ENCODE data around the gene SLC22A8. TPM values are rescaled to one million over a fixed set of nuclear protein-coding genes. Genes with fewer than 3 reads are reported as not detected.

The SLC22A8 gene
- total RNA-seq, 1 donor from 2014 or later, result not detected

GRCh38 chr11:63001456-63001855, 14.2 kb downstream of the SLC22A8 start:
- TF ChIP-seq CTCF (IDR thresholded peaks at IDR 0.05), result no peak
- Mint-ChIP-seq H3K9me3 (ENCODE audit: low read depth) (no peaks in the 10 kb centered on the region), H3K4me1 (ENCODE audit: low read depth) (no peaks in the 10 kb centered on the region), H3K4me3 (ENCODE audit: unreplicated experiment) (no peak overlapping the region), H3K27me3 (ENCODE audit: low read depth) (peaks cover 49% of the 10 kb centered on the region), H3K36me3 (ENCODE audit: low read depth) (peaks cover 3% of the 10 kb centered on the region), H3K27ac (ENCODE audit: unreplicated experiment) (no peak overlapping the region)
- DNase-seq (ENCODE audit: low spot score), result no peak

DNA sequence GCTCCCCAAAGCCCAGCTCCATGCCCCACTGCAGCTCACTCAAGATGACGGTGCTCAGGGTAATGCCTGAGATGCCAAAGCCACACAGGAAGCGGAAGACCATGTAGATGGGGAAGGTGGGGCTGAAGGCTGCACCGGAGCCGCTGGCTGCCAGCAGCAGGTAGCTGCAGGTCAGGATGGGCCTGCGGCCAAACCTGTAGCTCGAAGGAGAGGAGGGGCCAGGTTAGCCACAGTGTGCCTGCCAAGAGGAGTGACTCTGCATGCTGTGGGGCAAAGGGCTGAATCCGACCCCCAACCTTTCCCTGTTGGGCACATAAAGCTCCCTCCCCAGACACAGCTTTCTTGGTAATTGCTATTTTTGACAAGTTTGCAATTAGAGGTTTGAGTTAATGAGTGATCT, 16.0 kb downstream of the SLC22A8 start:
- no peak for TF ChIP-seq CTCF (IDR thresholded peaks at IDR 0.05)
- H3K36me3 Mint-ChIP-seq (ENCODE audit: low read depth), result peaks cover 3% of the 10 kb centered on the region
- H3K9me3 Mint-ChIP-seq (ENCODE audit: low read depth), result no peaks in the 10 kb centered on the region
- no peak overlapping the region for H3K27ac Mint-ChIP-seq (ENCODE audit: unreplicated experiment)
- DNase-seq (ENCODE audit: low spot score), result no peak
- peaks cover 49% of the 10 kb centered on the region for H3K27me3 Mint-ChIP-seq (ENCODE audit: low read depth)
- no peak overlapping the region for H3K4me3 Mint-ChIP-seq (ENCODE audit: unreplicated experiment)
- H3K4me1 Mint-ChIP-seq (ENCODE audit: low read depth), result no peaks in the 10 kb centered on the region

- H3K4me1 Mint-ChIP-seq (ENCODE audit: low read depth), result no peaks in the 10 kb centered on the region
- no peak overlapping the region for H3K4me3 Mint-ChIP-seq (ENCODE audit: unreplicated experiment)
- no peak overlapping the region for H3K27ac Mint-ChIP-seq (ENCODE audit: unreplicated experiment)
- TF ChIP-seq CTCF (IDR thresholded peaks at IDR 0.05), result no peak
- peaks cover 45% of the 10 kb centered on the region for H3K27me3 Mint-ChIP-seq (ENCODE audit: low read depth)
- no peaks in the 10 kb centered on the region for H3K36me3 Mint-ChIP-seq (ENCODE audit: low read depth)
- no peaks in the 10 kb centered on the region for H3K9me3 Mint-ChIP-seq (ENCODE audit: low read depth)
- DNase-seq (ENCODE audit: low spot score), result no peak
These were observed 16.5 kb downstream of the SLC22A8 start for GRCh38 chr11:62999156-62999555.

DNA sequence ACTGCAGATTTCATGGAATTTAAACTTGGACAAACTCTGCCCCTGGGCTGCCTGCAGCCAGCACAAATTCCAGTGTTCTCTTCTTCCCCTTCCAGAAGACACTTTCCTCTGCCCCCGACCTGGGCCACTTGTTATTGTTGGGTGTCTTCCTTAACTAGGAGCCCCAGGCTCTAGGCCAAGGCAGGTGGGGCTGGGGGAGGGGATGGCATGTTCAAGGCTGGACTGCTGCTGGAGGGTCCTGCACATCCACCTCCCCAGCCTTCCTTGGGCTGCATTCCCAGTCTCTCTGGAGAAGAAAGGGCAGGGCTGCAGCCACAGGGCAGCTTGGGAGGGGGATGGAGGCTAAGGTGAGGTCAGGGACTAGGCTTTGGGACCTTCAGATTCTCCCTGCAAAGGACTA, 19.4 kb downstream of the SLC22A8 start:
- no peak overlapping the region for H3K27ac Mint-ChIP-seq (ENCODE audit: unreplicated experiment)
- DNase-seq (ENCODE audit: low spot score), result no peak
- H3K4me3 Mint-ChIP-seq (ENCODE audit: unreplicated experiment), result no peak overlapping the region
- no peaks in the 10 kb centered on the region for H3K36me3 Mint-ChIP-seq (ENCODE audit: low read depth)
- peaks cover 51% of the 10 kb centered on the region for H3K27me3 Mint-ChIP-seq (ENCODE audit: low read depth)
- no peak for TF ChIP-seq CTCF (IDR thresholded peaks at IDR 0.05)
- H3K4me1 Mint-ChIP-seq (ENCODE audit: low read depth), result no peaks in the 10 kb centered on the region
- H3K9me3 Mint-ChIP-seq (ENCODE audit: low read depth), result no peaks in the 10 kb centered on the region

GRCh38 chr11:62994775-62995174, 20.9 kb downstream of the SLC22A8 start:
- no peaks in the 10 kb centered on the region for H3K36me3 Mint-ChIP-seq (ENCODE audit: low read depth)
- H3K4me3 Mint-ChIP-seq (ENCODE audit: unreplicated experiment), result no peak overlapping the region
- H3K27ac Mint-ChIP-seq (ENCODE audit: unreplicated experiment), result no peak overlapping the region
- DNase-seq (ENCODE audit: low spot score), result no peak
- H3K4me1 Mint-ChIP-seq (ENCODE audit: low read depth), result no peaks in the 10 kb centered on the region
- TF ChIP-seq CTCF (IDR thresholded peaks at IDR 0.05), result no peak
- H3K9me3 Mint-ChIP-seq (ENCODE audit: low read depth), result no peaks in the 10 kb centered on the region
- peaks cover 48% of the 10 kb centered on the region for H3K27me3 Mint-ChIP-seq (ENCODE audit: low read depth)

All from chondrocyte (in vitro differentiated cells).